HEK293T (cell line): Measurements from ENCODE around the gene RINL.

Experiments used
- ARNT ChIP-seq: fragments of 450-650 bp; IDR thresholded peaks from 2 replicates; pipeline ENCODE4 v1.6.1; 2017; ENCODE audit warnings: mild to moderate bottlenecking
- BHLHE40 ChIP-seq: fragments of 450-650 bp; IDR thresholded peaks from 2 replicates; pipeline ENCODE4 v1.6.1; 2016; ENCODE audit warnings: mild to moderate bottlenecking, moderate library complexity, borderline replicate concordance
- CTBP1 ChIP-seq: fragments of 450-650 bp; IDR thresholded peaks from 2 replicates; pipeline ENCODE4 v1.6.1; 2016; ENCODE audit warnings: borderline replicate concordance
- ELF4 ChIP-seq: fragments of 450-650 bp; IDR thresholded peaks from 2 replicates; pipeline ENCODE4 v1.6.1; 2017; ENCODE audit warnings: antibody characterized with exemption
- FOXA1 ChIP-seq: fragments of 450-650 bp; IDR thresholded peaks from 2 replicates; pipeline ENCODE4 v1.6.1; 2016; ENCODE audit warnings: mild to moderate bottlenecking
- FOXK2 ChIP-seq: fragments of 450-650 bp; IDR thresholded peaks from 2 replicates; pipeline ENCODE4 v1.6.1; 2016; ENCODE audit warnings: mild to moderate bottlenecking
- FOXM1 ChIP-seq: fragments of 450-650 bp; IDR thresholded peaks from 2 replicates; pipeline ENCODE4 v1.6.1; 2017; ENCODE audit warnings: mild to moderate bottlenecking, borderline replicate concordance
- HDGF ChIP-seq: fragments of 450-650 bp; IDR thresholded peaks from 2 replicates; pipeline ENCODE4 v1.6.1; 2017; ENCODE audit warnings: antibody characterized with exemption, borderline replicate concordance
- NFRKB ChIP-seq: fragments of 450-650 bp; IDR thresholded peaks from 2 replicates; pipeline ENCODE4 v1.6.1; 2016; ENCODE audit warnings: mild to moderate bottlenecking, moderate library complexity
- PKNOX1 ChIP-seq: fragments of 450-650 bp; IDR thresholded peaks from 2 replicates; pipeline ENCODE4 v1.6.1; 2016
- SP1 ChIP-seq: fragments of 450-650 bp; IDR thresholded peaks from 2 replicates; pipeline ENCODE4 v1.6.1; 2017
- TARDBP ChIP-seq: fragments of 450-650 bp; IDR thresholded peaks from 2 replicates; pipeline ENCODE4 v1.6.1; 2016
- ZNF384 ChIP-seq: fragments of 450-650 bp; IDR thresholded peaks from 2 replicates; pipeline ENCODE4 v1.6.1; 2016

- no peak for TF ChIP-seq FOXM1
- TF ChIP-seq ZNF384 = no peak
- no peak for TF ChIP-seq ARNT
- TF ChIP-seq TARDBP = no peak
- no peak for TF ChIP-seq FOXA1
- TF ChIP-seq NFRKB = no peak
- no peak for TF ChIP-seq BHLHE40
- no peak for TF ChIP-seq SP1
- TF ChIP-seq ELF4 = no peak
- TF ChIP-seq HDGF = no peak
- no peak for TF ChIP-seq PKNOX1
- TF ChIP-seq FOXK2 = no peak
- TF ChIP-seq CTBP1 = no peak
Measured at GRCh38 chr19:38878575-38879399, 712 bp upstream of the RINL start.
